GM21825 (cell line): Measurements from ENCODE around the gene LEUTX.
A peak's percentile ranks its signal among the peaks of the same experiment; 100 is the strongest.

Source experiments
- ATAC-seq: cut with Tn5 transposase; IDR thresholded peaks from one replicate; pipeline ENCODE4 v1.9.1; 2021; ENCODE audit warnings: mild to moderate bottlenecking, moderate library complexity; ENCODE audit not compliant: unreplicated experiment

Gene LEUTX

GRCh38 chr19:39820696-39821095 lies 42.0 kb downstream of the LEUTX start:
- ATAC-seq: no peak

- ATAC-seq: no peak
Measured at GRCh38 chr19:39823686-39824085, 45.0 kb downstream of the LEUTX start.

- peak; percentile 83 for ATAC-seq
Measured at GRCh38 chr19:39824143-39825092, 45.8 kb downstream of the LEUTX start.

GRCh38 chr19:39825093-39825463 lies 46.4 kb downstream of the LEUTX start:
- no peak for ATAC-seq

- no peak for ATAC-seq
Measured at GRCh38 chr19:39825531-39826076, 47.0 kb downstream of the LEUTX start.

GRCh38 chr19:39826311-39826945 lies 47.8 kb downstream of the LEUTX start:
- no peak for ATAC-seq

GRCh38 chr19:39827216-39827615 lies 48.6 kb downstream of the LEUTX start:
- no peak for ATAC-seq

- ATAC-seq: no peak
Measured at GRCh38 chr19:39828015-39828653, 49.5 kb downstream of the LEUTX start.

- no peak for ATAC-seq
Measured at GRCh38 chr19:39828654-39829032, 50.0 kb downstream of the LEUTX start.

- no peak for ATAC-seq
Measured at GRCh38 chr19:39829702-39830275, 51.1 kb downstream of the LEUTX start.

GRCh38 chr19:39830406-39830805 lies 51.8 kb downstream of the LEUTX start:
- no peak for ATAC-seq

- ATAC-seq: no peak
Measured at GRCh38 chr19:39830847-39831246, 52.2 kb downstream of the LEUTX start.

- ATAC-seq: no peak
Measured at GRCh38 chr19:39831679-39832078, 53.0 kb downstream of the LEUTX start.

GRCh38 chr19:39832341-39833083 lies 53.9 kb downstream of the LEUTX start:
- no peak for ATAC-seq

GRCh38 chr19:39833160-39833463 lies 54.5 kb downstream of the LEUTX start:
- ATAC-seq: no peak

- ATAC-seq: peak; percentile 81
Measured at GRCh38 chr19:39833464-39834286, 55.0 kb downstream of the LEUTX start, which contains the start of gene DYRK1B. Gene DYRK1B, minus strand, starts transcription at chr19:39834162. Its CDS starts 2,295 bp downstream, at chr19:39831867.

- no peak for ATAC-seq
Measured at GRCh38 chr19:39834287-39834841, 55.7 kb downstream of the LEUTX start.
